Measurements from ENCODE around the gene JPT1.
"Not testable (repeated sequence)": the region's sequence is repeated elsewhere in the genome, so short reads cannot be mapped to it uniquely, and the experiment has no call there.

JPT1 gene

GRCh38 chr17:75154195-75155106 lies at the start of gene JPT1:
TSS of gene JPT1 (minus strand) at chr17:75154512. CDS start at chr17:75154397, 115 bp downstream.
- peak; percentile 98 for DNase-seq

DNA sequence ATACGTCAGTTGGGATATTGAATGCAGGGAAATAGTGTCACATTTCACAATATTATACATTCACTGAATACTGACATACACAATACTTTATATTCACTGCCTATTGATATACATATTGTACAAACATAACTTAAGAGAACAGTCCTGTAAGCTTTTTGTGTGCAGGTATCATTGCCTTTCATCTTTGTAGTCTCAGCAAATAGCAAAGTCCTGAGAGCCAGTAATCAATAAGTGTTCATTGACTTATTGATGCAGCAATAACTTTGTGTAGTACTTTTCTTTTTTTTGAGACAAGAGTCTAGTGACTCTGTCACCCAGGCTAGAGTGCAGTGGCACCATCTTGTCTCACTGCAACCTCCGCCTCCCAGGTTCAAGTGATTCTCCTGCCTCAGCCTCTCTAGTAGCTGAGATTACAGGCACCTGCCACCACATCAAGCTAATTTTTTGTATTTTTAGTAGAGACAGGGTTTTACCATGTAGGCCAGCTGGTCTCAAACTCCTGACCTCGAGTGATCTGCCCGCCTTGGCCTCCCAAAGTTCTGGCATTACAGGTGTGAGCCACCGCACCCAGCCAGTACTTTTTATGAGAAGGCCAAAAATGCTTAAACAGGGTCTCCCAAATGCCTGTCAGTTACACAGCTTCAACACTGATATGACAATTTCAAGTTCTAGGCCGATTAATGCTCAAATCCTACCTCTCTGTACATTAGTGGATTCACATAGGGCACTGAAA lies 45.7 kb upstream of the JPT1 start:
- no peak for DNase-seq

DNA sequence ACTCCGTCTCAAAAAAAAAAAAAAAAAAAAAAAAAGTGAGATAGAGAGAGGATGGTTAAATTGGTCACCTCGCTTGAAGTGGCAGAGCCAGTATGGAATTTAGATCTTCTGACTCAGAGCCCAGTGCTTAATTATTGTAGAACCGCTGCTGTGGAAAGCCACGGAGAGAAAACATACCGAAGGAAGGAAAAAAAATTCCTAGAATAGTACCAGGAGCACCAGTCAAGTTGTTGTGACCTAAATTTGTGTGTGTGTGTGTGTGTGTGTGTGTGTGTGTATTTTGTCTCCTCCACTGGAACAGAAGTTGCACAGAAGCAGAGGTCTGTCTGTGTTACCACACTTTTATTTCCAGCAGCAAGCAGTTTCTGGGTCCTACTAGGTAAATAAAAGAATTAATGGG lies 40.6 kb upstream of the JPT1 start:
- DNase-seq = no peak

DNA sequence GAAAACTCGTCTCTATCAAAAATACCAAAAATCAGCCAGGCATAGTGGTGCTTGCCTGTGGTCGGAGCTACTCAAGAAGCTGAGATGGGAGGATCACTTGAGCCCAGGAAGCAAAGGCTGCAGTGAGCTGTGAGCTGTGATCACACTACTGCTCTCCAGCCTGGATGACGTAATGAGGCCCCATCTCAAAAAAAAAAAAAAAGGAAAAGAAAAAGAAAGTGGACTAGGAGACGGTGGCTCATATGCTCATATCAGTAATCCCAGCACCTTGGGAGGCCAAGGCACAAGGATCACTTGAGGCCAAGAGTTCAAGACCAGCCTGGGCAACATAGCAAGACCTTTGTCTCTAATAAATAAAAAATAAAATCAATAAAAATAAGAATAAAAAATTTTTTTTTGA lies 37.3 kb upstream of the JPT1 start:
- DNase-seq = no peak

DNA sequence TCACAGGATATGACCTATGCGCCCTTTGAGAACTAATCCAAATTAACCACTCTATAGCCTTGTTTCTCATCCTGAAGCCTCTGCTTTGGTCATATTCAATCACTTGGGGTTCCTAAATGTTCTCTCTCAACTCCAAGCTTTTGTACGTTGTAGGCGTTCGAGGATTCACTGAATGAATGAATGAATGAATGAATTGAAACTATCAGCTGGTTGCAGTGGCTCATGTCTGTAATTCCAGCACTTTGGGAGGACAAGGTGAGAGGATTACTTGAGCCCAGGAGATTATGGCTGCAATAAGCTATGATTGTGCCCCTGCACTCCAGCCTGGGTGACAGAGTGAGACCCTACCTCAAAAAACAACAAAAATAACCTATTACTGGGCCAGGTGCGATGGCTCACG lies 34.3 kb upstream of the JPT1 start:
- no peak for DNase-seq

- peak; percentile 21 for DNase-seq
These were observed 29.9 kb upstream of the JPT1 start for GRCh38 chr17:75183999-75184884.

DNA sequence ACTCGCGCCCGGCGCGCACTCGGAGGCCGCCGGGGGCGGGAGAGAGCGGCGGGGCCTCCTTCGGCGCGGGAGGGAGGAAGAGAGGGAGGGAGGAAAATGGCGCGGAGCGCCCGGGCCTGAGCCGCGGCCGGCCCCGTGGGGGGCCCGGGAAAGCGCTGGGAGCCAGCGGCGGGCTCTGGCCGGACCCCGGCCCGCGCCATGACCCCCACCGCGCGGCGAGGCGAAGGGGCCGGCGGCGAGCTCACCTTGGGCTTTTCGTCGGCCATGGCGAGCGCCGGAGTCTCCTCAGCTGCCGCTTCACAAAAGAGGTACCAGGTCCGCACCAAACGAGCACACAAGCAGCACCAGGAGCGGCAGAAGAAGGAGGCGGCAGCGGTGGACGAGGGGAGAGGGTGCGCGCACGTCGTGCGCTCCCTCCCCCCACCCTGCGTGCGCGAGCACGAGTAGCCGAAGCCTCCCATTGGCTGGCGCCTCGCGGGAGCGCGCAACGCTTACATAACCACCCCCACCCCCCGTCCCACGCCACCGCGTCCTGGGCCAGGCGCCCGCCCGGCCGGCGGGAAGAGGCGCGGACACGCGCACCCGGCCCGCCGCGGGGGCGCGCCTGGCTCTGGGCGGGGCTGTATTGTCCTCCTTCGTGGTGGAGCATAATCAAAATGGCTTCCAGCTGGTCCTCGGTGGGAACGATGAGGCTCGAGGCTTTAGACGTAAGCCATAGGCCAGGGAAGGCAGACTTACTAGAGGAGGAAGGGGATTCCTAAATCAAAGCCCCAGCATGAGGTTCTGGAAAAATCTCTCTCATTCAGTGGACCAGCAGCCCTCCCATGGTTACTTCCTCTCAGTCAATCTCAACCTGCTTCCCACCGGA lies 28.5 kb upstream of the JPT1 start, which contains the start of gene SUMO2:
Gene SUMO2 (minus strand): TSS at position 391 of the 868 bp plus-strand sequence. CDS start 125 bp downstream, at position 266.
- peak; percentile 86 for DNase-seq

DNA sequence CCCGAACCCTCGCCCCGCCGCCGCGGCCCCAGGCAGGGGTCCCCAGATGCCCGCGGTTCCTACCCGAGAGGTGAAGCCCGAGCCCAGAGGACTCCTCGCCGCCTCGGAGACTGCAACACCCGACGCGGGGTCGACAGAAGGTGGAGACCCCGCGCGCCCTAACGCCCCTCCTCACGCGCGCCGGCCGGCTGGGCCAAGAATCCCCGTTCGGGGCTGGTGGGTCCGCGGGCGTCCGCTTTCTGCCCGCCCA lies 27.9 kb upstream of the JPT1 start:
- no peak for DNase-seq

DNA sequence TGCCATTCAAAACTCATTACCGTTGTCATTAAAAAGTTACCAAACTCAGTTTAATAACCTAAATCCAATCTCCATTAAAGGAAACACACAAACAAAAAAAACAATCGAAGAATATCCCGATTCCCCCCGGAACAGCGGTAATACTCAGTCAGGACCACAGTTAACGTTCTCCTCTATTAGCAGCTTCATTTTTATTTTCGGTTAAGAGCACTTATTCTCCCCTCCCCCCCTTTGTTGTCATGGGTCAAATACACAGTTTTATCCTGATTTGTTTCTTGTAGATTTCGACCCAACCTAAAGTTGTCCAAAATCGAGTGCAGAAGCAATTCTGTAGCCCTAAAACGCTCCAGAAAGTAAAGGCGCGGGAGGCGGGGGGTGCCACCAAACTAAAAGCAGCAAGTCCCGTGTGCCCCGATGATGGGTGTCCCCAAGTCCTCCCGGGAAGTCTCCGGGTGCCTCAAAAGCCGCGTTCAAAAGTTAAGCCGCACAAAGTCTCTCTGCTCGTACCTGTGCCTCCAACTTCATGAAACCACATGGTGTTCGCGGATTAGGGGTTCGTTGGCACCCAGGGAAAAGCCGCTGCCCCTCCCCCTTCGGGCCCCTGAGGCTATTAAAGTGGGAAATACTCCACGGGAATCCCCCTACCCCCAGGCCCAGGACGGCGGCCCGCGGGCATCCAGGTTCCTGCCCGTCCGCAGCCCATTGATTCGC lies 27.5 kb upstream of the JPT1 start:
- no peak for DNase-seq

DNA sequence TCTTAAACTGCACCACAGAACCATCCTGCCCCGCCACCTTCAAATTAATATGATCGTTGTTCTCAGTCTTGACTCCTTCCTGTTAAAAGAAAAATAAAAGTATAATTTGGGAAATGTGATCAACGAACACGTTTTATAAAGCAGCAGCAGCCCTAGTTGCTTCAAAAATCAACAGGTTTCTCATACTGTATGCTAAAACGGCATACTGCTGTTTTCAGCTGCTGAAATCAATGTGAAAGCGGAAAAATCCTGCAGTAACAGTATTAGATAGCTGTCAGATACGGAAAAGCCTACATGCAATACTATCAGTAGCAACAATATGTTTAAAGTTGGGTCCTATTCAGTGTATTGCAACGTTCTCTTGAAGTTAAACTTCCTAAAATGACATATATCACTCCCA lies 26.8 kb upstream of the JPT1 start:
- no peak for DNase-seq

DNA sequence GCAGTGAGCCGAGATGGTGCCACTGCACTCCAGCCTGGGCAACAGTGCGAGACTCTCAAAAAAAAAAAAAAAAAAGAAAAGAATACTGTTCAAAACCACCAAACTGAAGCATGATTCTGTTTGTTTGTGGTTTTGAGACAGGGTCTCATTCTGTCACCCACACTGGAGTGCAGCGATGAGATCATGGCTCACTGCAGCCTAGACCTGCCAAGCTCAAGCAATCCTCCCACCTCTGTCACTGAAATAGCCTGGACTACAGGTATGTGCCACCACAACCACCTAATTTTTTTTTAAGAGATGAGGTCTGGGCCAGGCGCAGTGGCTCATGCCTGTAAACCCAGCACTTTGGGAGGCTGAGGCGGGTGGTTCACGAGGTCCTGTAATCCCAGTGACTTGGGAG lies 24.1 kb upstream of the JPT1 start:
- DNase-seq = no peak

DNA sequence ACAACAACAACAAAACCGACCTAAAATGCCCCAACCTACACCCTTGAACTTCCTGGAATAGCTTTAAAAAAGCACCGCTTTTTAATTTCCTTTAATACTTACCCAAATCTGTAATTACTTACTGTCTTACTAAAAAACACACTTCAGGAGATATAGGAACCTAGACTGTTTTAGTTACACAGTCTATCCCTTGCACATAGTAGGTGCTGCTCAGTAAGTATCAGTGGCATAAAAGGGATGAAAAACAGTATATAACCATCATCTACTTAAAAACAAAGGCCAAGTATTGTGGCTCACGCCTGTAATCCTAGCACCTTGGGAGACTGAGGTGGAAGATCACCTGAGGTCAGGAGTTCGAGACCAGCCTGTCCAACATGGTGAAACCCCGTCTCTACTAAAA lies 22.3 kb upstream of the JPT1 start:
- DNase-seq = no peak

- DNase-seq = no peak
These were observed 20.7 kb upstream of the JPT1 start for GRCh38 chr17:75174996-75175395.

DNA sequence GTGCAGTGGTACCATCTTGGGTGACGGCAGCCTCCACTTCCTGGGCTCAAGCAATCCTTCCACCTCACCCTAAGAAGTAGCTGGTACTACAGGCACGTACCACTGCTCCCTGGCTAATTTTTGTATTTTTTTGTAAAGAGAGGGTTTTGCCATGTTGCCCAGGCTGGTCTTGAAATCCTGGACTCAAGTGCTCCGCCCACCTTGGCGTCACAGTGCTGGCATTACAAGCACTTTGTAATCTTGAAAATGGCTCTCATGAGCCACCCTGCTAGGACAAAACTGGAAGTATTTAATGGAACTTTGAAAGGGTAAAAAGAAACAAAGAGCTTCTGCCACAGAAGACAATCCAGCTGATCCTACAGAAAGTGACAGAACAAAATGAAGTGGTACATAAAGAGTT lies 19.2 kb upstream of the JPT1 start:
- DNase-seq = no peak

GRCh38 chr17:75168998-75169397 lies 14.7 kb upstream of the JPT1 start:
- DNase-seq = no peak

GRCh38 chr17:75164606-75165005 lies 10.3 kb upstream of the JPT1 start:
- not testable (repeated sequence) for DNase-seq

- no peak for DNase-seq
These were observed 8.8 kb upstream of the JPT1 start for GRCh38 chr17:75163074-75163473.

- DNase-seq = no peak
These were observed 5.9 kb upstream of the JPT1 start for GRCh38 chr17:75160211-75160610.

DNA sequence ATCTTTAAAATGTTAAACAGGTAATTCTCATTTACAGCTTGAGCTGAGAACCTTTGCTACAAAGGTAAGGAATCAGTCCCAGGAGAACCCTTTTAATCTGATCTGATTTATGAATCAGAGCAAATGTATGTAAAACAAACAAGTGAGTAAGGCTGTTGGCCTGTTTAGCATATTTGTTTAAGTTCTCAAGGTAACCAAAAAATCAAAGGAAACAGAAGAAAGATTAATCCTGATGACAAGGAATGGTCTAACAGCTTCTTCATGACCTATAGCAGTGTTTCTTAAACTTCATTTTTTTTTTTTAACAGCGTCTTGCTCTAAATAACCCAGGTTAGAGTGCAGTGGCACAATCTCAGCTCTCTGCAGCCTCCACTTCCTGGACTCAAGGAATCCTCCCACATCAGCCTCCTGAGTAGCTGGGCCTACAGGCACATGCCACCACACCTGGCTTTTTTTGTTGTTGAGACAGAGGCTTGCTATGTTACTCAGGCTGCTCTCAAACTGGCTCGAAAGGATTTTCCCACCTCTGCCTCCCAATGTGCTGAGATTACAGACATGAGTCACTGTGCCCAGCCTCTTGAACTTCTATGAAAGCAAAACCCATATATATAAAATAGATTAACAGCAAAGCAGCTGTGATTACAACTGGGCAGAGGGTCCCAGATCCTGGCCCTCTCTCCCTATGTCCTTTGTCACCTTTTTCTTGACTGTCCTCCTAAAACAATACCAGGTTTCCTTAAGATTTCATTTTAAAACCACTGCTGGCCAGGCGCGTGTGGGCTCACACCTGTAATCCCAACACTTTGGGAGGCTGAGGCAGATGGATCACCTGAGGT lies 5.1 kb upstream of the JPT1 start:
- no peak for DNase-seq

GRCh38 chr17:75158480-75158879 lies 4.2 kb upstream of the JPT1 start:
- DNase-seq = not testable (repeated sequence)

GRCh38 chr17:75155191-75155601 lies 884 bp upstream of the JPT1 start:
- peak; percentile 23 for DNase-seq

All from NCI-H2171 treated with DMSO at 0.1 percent for 48 hours (cell line).